ENCODE measurements around the gene STAT2. TPM values are rescaled to one million over a fixed set of nuclear protein-coding genes. Genes with fewer than 3 reads are reported as not detected.

Gene STAT2
- total and polyA plus RNA-seq, 8 donors = 25.5 to 88.5 (median 44.2) TPM

DNA sequence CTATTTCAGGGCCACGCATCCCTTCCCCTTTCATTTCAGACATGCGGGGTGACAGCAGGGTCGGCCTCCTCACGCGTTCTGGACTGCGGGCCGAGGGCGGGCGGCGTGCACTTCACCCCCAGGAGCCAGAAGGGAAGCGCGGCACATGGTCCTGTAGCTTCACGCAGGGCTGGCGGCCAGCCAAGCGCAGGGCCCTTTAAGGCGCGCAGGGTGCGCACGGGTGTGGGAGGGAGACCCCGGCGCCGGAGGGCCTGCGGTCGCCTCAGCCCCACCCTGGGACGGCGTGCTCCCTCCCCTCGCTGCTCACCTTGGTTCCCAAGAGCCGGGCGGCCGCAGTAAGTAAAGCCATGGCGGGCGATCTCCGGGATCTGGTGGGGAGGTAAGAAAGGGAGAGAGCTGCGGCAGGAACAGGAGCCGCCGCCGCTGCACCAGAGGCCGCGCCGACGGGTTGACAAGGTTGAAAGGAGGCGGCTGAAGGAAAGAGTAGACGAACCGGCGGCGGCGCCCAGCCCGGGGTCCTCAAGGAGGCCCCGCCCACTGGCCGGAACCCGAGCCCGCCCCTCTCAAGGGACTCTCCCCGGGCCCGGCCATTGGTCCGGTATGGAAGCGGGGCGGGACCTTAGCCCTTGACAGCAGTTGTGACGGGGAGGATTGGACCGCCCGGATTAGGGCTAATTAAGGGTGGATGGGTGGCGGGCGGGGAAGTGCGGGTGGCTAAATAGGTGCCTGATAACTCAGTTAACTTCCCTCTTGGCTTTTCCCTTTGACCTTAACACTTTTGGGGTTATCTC is 59.9 kb downstream of the STAT2 start, which contains the start of gene CS:
TSS of gene CS (minus strand) at position 478 of the 791 bp plus-strand sequence. CDS start at position 349, 129 bp downstream.
- Histone ChIP-seq H3K36me3 (no peaks in the 10 kb centered on the region), H3K27me3 (no peaks in the 10 kb centered on the region), H3K4me3 (peak within 1 kb of the TSS; percentile 53 to 98 (median 74)), H3K27ac (peak within 1 kb of the TSS; percentile 75 to 91 (median 88)), H3K9me3 (no peaks in the 10 kb centered on the region), H3K4me1 (peaks cover 5 to 30% (median 14%) of the 10 kb centered on the region in 3 donors)
- no peak for TF ChIP-seq CTCF (IDR thresholded peaks at IDR 0.05)
- FAIRE-seq (peak; percentile 69), ATAC-seq (peak; percentile 96 to 99 (median 96)), DNase-seq (peak; percentile 97 to 99 (median 99))
- intact Hi-C loops (cut with DNase I) = no loop called here
- 0% methylated on average over 61 to 63 of the region's 63 CpGs for WGBS, 2 donors

DNA sequence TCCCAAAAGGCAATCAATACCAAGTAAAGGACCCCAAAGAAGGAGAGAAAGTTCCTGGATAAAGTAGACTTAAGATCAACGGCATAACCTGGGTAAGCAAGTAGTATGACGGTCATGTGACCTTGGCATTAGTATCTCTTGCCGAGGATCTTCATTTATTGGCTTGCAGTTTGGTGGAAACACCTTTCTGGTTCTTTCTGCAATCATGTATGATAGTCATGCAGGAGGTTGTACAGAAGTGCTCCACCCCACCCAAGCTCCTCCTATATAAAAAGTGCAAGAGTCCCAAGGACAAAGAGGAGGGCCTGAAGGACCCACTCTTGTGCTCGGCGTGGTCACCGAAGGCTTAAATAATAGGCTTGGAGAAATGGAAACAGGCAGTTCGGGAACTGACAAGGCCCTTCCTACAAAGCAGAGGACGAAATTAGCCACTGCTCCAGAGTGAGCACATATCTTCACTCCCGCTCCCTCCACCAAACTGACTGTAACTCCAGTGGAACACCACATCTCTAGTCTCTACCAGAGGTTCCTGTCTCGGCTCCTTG is 60.5 kb downstream of the STAT2 start:
- intact Hi-C loops (cut with DNase I) = no loop called here
- peak overlapping the region; percentile 75 to 91 (median 88) for H3K27ac ChIP-seq
- DNase-seq = peak in 2 of 6 donors; percentile 25 to 28
- ATAC-seq = peak; percentile 6 to 31 (median 20)
- no peaks in the 10 kb centered on the region for H3K9me3 ChIP-seq
- H3K27me3 ChIP-seq = no peaks in the 10 kb centered on the region
- no peaks in the 10 kb centered on the region for H3K36me3 ChIP-seq
- WGBS, 2 donors = 0 to 1% methylated on average over 10 of the region's 10 CpGs
- peak overlapping the region; percentile 53 to 98 (median 74) for H3K4me3 ChIP-seq
- H3K4me1 ChIP-seq = peaks cover 5 to 30% (median 14%) of the 10 kb centered on the region in 3 donors
- no peak for TF ChIP-seq CTCF (IDR thresholded peaks at IDR 0.05)
- no peak for FAIRE-seq

DNA sequence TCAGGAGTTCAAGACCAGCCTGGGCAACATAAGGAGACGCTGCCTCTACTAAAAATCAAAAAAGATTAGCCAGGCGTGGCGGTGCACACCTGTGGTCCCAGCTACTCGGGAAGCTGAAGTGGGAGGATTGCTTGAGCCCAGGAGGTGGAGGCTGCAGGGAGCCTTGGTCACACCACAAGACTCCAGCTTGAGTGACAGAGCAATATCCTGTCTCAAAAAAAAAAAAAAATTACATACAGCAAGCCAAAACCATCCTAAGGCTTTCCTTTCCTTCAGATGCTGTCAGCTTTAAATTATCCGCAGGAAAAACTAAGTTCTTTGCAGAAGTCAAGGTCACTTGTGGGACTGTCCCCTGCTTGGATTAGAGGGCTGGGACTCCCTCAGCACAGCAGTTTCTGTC is 61.1 kb downstream of the STAT2 start:
- H3K36me3 ChIP-seq = no peaks in the 10 kb centered on the region
- peak overlapping the region in 2 of 4 donors; percentile 78 to 98 for H3K4me3 ChIP-seq
- no peaks in the 10 kb centered on the region for H3K27me3 ChIP-seq
- H3K4me1 ChIP-seq = peaks cover 5 to 30% (median 14%) of the 10 kb centered on the region in 3 donors
- intact Hi-C loops (cut with DNase I) = no loop called here
- no peak for TF ChIP-seq CTCF (IDR thresholded peaks at IDR 0.05)
- no peak for FAIRE-seq
- WGBS, 2 donors = 62 to 65% methylated on average over 5 of the region's 5 CpGs
- peak overlapping the region in 2 of 4 donors; percentile 75 to 88 for H3K27ac ChIP-seq
- H3K9me3 ChIP-seq = no peaks in the 10 kb centered on the region
- no peak for ATAC-seq
- no peak for DNase-seq

GRCh38 chr12:56297400-56297799 is 62.5 kb downstream of the STAT2 start:
- no peak for DNase-seq
- H3K4me3 ChIP-seq = no peak overlapping the region
- TF ChIP-seq CTCF (IDR thresholded peaks at IDR 0.05) = no peak
- no peaks in the 10 kb centered on the region for H3K27me3 ChIP-seq
- H3K4me1 ChIP-seq = peaks cover 5 to 30% (median 14%) of the 10 kb centered on the region in 3 donors
- ATAC-seq = no peak
- no peak for FAIRE-seq
- H3K27ac ChIP-seq = no peak overlapping the region
- no peaks in the 10 kb centered on the region for H3K36me3 ChIP-seq
- WGBS, 2 donors = 96 to 97% methylated on average over 8 of the region's 8 CpGs
- intact Hi-C loops (cut with DNase I) = no loop called here
- no peaks in the 10 kb centered on the region for H3K9me3 ChIP-seq
